Measurements from ENCODE around the gene MIP. TPM values are rescaled to one million over a fixed set of nuclear protein-coding genes. Genes with fewer than 3 reads are reported as not detected.

MIP gene
- total and polyA plus RNA-seq, 2 donors from 2014 or later, result not detected

DNA sequence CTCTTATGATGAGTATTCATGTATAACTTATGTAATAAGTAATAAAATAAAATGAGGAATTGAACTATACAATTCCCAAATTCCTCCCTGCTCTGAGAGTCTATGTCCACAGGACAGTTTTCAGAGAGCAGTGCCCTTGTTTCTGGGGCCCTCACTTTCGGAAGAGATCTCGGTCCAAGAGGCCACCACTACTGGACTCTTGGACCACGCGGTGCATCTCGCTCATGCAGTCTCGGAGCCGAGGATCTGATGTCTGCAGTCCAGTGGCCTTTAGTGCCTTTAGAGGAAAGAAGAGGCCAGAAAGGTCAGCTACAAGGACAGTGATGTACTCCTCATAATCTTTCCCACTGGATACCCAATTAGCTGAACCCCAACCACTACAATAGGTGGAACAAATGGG is 25.2 kb upstream of the MIP start:
- no peak overlapping the region for H3K9ac ChIP-seq (ENCODE audit: low read length in 3 of 3)

DNA sequence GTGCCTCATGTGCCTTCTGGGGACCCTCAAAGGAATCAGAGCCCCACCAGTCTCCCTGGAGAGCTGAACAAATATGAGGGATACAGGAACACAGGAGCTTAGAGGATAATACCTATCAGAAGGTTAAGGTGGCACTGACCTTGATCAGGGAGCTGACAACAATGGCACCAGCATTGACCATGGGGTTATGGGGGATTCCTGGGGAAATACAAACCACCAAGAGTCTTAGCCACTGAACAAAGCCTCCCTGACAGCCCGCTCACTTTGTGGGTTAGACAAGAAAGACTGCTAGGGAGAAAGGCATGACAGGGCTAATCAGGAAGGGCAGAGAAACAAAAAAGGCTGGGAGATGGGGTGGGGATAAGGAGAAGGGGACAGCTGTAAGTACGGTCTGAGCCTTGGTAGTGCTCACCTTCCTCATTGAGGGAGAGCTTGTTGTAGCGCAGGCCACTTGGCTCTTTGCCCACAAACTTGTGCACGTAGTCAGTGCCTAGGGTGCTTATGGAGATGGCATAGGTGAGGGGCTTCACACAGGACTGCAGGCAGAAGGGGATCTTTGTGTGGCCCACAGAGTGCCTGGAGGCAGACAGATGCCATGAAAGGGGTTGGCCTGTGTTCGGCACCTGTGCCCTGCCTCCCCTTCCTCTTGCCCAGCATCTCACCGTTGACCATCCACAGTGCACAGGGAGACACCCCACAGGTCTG is 23.2 kb upstream of the MIP start:
- no peak for DNase-seq
- intact Hi-C loops (cut with DNase I), result no loop called here
- TF ChIP-seq, protein P1, sequence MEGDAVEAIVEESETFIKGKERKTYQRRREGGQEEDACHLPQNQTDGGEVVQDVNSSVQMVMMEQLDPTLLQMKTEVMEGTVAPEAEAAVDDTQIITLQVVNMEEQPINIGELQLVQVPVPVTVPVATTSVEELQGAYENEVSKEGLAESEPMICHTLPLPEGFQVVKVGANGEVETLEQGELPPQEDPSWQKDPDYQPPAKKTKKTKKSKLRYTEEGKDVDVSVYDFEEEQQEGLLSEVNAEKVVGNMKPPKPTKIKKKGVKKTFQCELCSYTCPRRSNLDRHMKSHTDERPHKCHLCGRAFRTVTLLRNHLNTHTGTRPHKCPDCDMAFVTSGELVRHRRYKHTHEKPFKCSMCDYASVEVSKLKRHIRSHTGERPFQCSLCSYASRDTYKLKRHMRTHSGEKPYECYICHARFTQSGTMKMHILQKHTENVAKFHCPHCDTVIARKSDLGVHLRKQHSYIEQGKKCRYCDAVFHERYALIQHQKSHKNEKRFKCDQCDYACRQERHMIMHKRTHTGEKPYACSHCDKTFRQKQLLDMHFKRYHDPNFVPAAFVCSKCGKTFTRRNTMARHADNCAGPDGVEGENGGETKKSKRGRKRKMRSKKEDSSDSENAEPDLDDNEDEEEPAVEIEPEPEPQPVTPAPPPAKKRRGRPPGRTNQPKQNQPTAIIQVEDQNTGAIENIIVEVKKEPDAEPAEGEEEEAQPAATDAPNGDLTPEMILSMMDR (IDR thresholded peaks at IDR 0.05; ENCODE audit: borderline replicate concordance, extremely low read depth, insufficient read depth), result no peak
- Histone ChIP-seq H3K9ac (ENCODE audit: low read length in 3 of 3) (no peak overlapping the region), H3K27ac (ENCODE audit: low read depth in 2 of 2, low read length in 2 of 2) (no peak overlapping the region), H3K27me3 (ENCODE audit: control insufficient read depth, insufficient read depth, low read length) (no peaks in the 10 kb centered on the region), H3K4me1 (ENCODE audit: control insufficient read depth in 2 of 3, insufficient read depth in 2 of 3, low read depth in 1 of 3, low read length in 3 of 3) (no peaks in the 10 kb centered on the region), H3K36me3 (ENCODE audit: control insufficient read depth in 2 of 3, insufficient read depth in 3 of 3, low read length in 3 of 3) (peaks cover 0 to 3% (median under 1%) of the 10 kb centered on the region in 3 donors), H3K4me3 (ENCODE audit: low read length in 3 of 3) (no peak overlapping the region), H3K9me3 (ENCODE audit: control insufficient read depth in 2 of 3, insufficient read depth in 1 of 3, low read length in 3 of 3) (no peaks in the 10 kb centered on the region)
- FAIRE-seq, result no peak

More for the DNA sequence above, 25.2 kb upstream of the MIP start:
- Histone ChIP-seq H3K9me3 (ENCODE audit: control insufficient read depth in 2 of 3, insufficient read depth in 1 of 3, low read length in 3 of 3) (no peaks in the 10 kb centered on the region), H3K36me3 (ENCODE audit: control insufficient read depth in 2 of 3, insufficient read depth in 3 of 3, low read length in 3 of 3) (peaks cover 0 to 2% (median 0%) of the 10 kb centered on the region in 3 donors), H3K4me1 (ENCODE audit: control insufficient read depth in 2 of 3, insufficient read depth in 2 of 3, low read depth in 1 of 3, low read length in 3 of 3) (no peaks in the 10 kb centered on the region), H3K4me3 (ENCODE audit: low read length in 3 of 3) (no peak overlapping the region), H3K27me3 (ENCODE audit: control insufficient read depth, insufficient read depth, low read length) (no peaks in the 10 kb centered on the region), H3K27ac (ENCODE audit: low read depth in 2 of 2, low read length in 2 of 2) (no peak overlapping the region)
- TF ChIP-seq, protein P1 (IDR thresholded peaks at IDR 0.05; ENCODE audit: borderline replicate concordance, extremely low read depth, insufficient read depth), result no peak
- DNase-seq (no peak), FAIRE-seq (no peak)
- intact Hi-C loops (cut with DNase I), result no loop called here

DNA sequence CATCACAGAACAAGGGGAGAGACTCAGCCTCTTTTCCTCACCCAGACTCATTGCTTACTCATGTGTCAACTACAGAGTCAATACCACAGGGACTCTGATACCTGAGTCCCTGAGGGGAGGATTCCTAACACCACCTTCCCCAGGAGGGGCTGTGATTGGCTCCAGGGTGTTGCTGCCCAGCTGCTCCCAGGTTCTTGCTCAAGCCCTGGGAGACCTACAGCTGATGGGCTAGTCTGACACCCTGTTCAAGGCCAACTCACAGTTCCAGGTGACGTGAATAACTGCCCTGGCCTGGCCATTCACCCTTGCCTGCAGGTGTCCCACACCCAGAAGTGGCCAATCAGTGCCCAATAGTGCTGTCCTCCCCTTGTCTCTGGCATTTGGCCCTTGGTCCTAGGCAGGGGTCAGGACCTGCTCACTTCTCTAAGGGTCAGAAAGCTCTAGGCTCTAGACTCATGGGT is 22.5 kb upstream of the MIP start:
- TF ChIP-seq, protein P1 (IDR thresholded peaks at IDR 0.05; ENCODE audit: borderline replicate concordance, extremely low read depth, insufficient read depth), result no peak
- intact Hi-C loops (cut with DNase I), result no loop called here
- FAIRE-seq, result no peak
- Histone ChIP-seq H3K4me1 (ENCODE audit: control insufficient read depth in 2 of 3, insufficient read depth in 2 of 3, low read depth in 1 of 3, low read length in 3 of 3) (no peaks in the 10 kb centered on the region), H3K9me3 (ENCODE audit: control insufficient read depth in 2 of 3, insufficient read depth in 1 of 3, low read length in 3 of 3) (no peaks in the 10 kb centered on the region), H3K36me3 (ENCODE audit: control insufficient read depth in 2 of 3, insufficient read depth in 3 of 3, low read length in 3 of 3) (peaks cover 0 to 3% (median 2%) of the 10 kb centered on the region in 3 donors), H3K4me3 (ENCODE audit: low read length in 3 of 3) (no peak overlapping the region), H3K27me3 (ENCODE audit: control insufficient read depth, insufficient read depth, low read length) (no peaks in the 10 kb centered on the region), H3K27ac (ENCODE audit: low read depth in 2 of 2, low read length in 2 of 2) (no peak overlapping the region), H3K9ac (ENCODE audit: low read length in 3 of 3) (no peak overlapping the region)
- DNase-seq, result no peak

All from kidney (tissue), 14 donors.